ENCODE measurements around the gene HOOK2. TPM values are rescaled to one million over a fixed set of nuclear protein-coding genes. Genes with fewer than 3 reads are reported as not detected.
A peak's percentile ranks its signal among the peaks of the same experiment; 100 is the strongest.

HOOK2 gene
- total and polyA plus RNA-seq, 9 of the 15 experiments (the other 6 are each of a cell fraction or from before 2014, with no cell fraction given), result 1.3 to 17.2 (median 9.9) TPM

GRCh38 chr19:12777217-12778016, 2.1 kb upstream of the HOOK2 start (continued):
- TF ChIP-seq RREB1 (CRISPR knock-in tag; IDR thresholded peaks at IDR 0.05) (no peak), USF1 (CRISPR knock-in tag; IDR thresholded peaks at IDR 0.05) (no peak), ZNF584 (CRISPR knock-in tag; IDR thresholded peaks at IDR 0.05; ENCODE audit: low read depth) (no peak), CTCFL (IDR thresholded peaks at IDR 0.05; ENCODE audit: borderline replicate concordance, insufficient read depth, low read depth, low read length, poor library complexity, severe bottlenecking) (peak; percentile 80), ZBTB17 (CRISPR knock-in tag; IDR thresholded peaks at IDR 0.05) (no peak), ID3 (CRISPR knock-in tag; IDR thresholded peaks at IDR 0.05) (no peak), ID3 (tag; IDR thresholded peaks at IDR 0.05) (no peak), PCBP2 (IDR thresholded peaks at IDR 0.05; ENCODE audit: low read depth, low read length, poor library complexity, severe bottlenecking) (no peak), ZNF551 (CRISPR knock-in tag; IDR thresholded peaks at IDR 0.05) (no peak), PURB (CRISPR knock-in tag; IDR thresholded peaks at IDR 0.05; ENCODE audit: low read depth) (no peak), ZNF707 (CRISPR knock-in tag; conservative IDR thresholded peaks at IDR 0.05) (no peak), ZNF57 (CRISPR knock-in tag; IDR thresholded peaks at IDR 0.05) (no peak), ARID3A (IDR thresholded peaks at IDR 0.05; ENCODE audit: borderline replicate concordance, low read depth, low read length) (no peak), NR3C1 (CRISPR knock-in tag; IDR thresholded peaks at IDR 0.05) (no peak), HCFC1 (IDR thresholded peaks at IDR 0.05; ENCODE audit: low read depth, low read length) (peak; percentile 22; the same call in 1 of the 2 replicates), ZBTB1 (CRISPR knock-in tag; IDR thresholded peaks at IDR 0.05; ENCODE audit: borderline replicate concordance, low read depth) (no peak)
